Mesendoderm (in vitro differentiated cells): ENCODE data around the gene BMP7.

ENCODE experiments used
- DNase-seq: peaks from one replicate; pipeline ENCODE4 v3.0.0; 2013
- H2AK5ac ChIP-seq: 2 replicates; pipeline ENCODE4 v1.6.1; 2013; ENCODE audit warnings: low read length, inconsistent platforms
- H2BK120ac ChIP-seq: 2 replicates; pipeline ENCODE4 v1.6.1; 2013; ENCODE audit warnings: low read depth, mild to moderate bottlenecking, low read length, moderate library complexity, mixed read lengths
- H2BK15ac ChIP-seq: replicated peaks from 2 replicates; pipeline ENCODE4 v1.6.1; 2013; ENCODE audit warnings: low read depth, mild to moderate bottlenecking, moderate library complexity
- H2BK5ac ChIP-seq: 2 replicates; pipeline ENCODE4 v1.6.1; 2013; ENCODE audit warnings: low read length, inconsistent platforms
- H3K18ac ChIP-seq: 2 replicates; pipeline ENCODE4 v1.6.1; 2013; ENCODE audit warnings: mild to moderate bottlenecking, low read length, mixed read lengths
- H3K23ac ChIP-seq: one replicate; pipeline ENCODE4 v1.6.1; 2013; ENCODE audit warnings: low read length
- H3K27ac ChIP-seq: 2 replicates; pipeline ENCODE4 v1.5.1; 2013; ENCODE audit warnings: low read depth, mild to moderate bottlenecking, inconsistent platforms, low read length, moderate library complexity
- H3K27me3 ChIP-seq: 2 replicates; pipeline ENCODE4 v1.6.1; 2013; ENCODE audit warnings: low read length, control low read depth, mild to moderate bottlenecking, inconsistent platforms; ENCODE audit not compliant: insufficient read depth, poor library complexity
- H3K36me3 ChIP-seq: 2 replicates; pipeline ENCODE4 v1.6.1; 2013; ENCODE audit warnings: low read length, inconsistent platforms; ENCODE audit not compliant: control insufficient read depth, insufficient read depth
- H3K4ac ChIP-seq: one replicate; pipeline ENCODE4 v1.6.1; 2013; ENCODE audit warnings: low read depth, mild to moderate bottlenecking, low read length, moderate library complexity
- H3K4me1 ChIP-seq: 2 replicates; pipeline ENCODE4 v1.6.1; 2013; ENCODE audit warnings: low read depth, low read length, inconsistent platforms; ENCODE audit not compliant: control insufficient read depth
- H3K4me2 ChIP-seq: 2 replicates; pipeline ENCODE4 v1.6.1; 2013; ENCODE audit warnings: low read length
- H3K4me3 ChIP-seq: 2 replicates; pipeline ENCODE4 v1.5.1; 2013; ENCODE audit warnings: mild to moderate bottlenecking, low read length
- H3K56ac ChIP-seq: one replicate; pipeline ENCODE4 v1.6.1; 2013; ENCODE audit warnings: low read length
- H3K79me1 ChIP-seq: 2 replicates; pipeline ENCODE4 v1.6.1; 2013; ENCODE audit warnings: low read length, inconsistent platforms
- H3K79me2 ChIP-seq: 2 replicates; pipeline ENCODE4 v1.6.1; 2013; ENCODE audit warnings: mild to moderate bottlenecking, low read length; ENCODE audit not compliant: control insufficient read depth, insufficient read depth
- H3K9ac ChIP-seq: 2 replicates; pipeline ENCODE4 v1.6.1; 2013; ENCODE audit warnings: low read length, inconsistent platforms
- H4K5ac ChIP-seq: one replicate; pipeline ENCODE4 v1.6.1; 2013; ENCODE audit warnings: low read length
- H4K8ac ChIP-seq: one replicate; pipeline ENCODE4 v1.6.1; 2013; ENCODE audit warnings: low read depth, mild to moderate bottlenecking, control low read depth, low read length, moderate library complexity
- WGBS: extraction: QIAGEN DNeasy Blood & Tissue Kit; methylation state at CpG from one replicate; pipeline ENCODE4 v1.1.7; 2013; ENCODE audit warnings: low lambda C conversion rate, missing lambda C conversion rate; ENCODE audit not compliant: insufficient coverage; ENCODE audit errors: extremely low coverage; 5-methylcytosine and 5-hydroxymethylcytosine counted together

Gene BMP7

GRCh38 chr20:57312138-57312537, 45.7 kb upstream of the BMP7 start:
- WGBS: no CpG with 5 or more reads among the region's 6 CpGs
- no peak overlapping the region for H3K23ac ChIP-seq

GRCh38 chr20:57310821-57311514, 44.5 kb upstream of the BMP7 start:
- Histone ChIP-seq H2AK5ac (no peak overlapping the region), H3K4ac (no peak overlapping the region), H3K18ac (no peak overlapping the region), H3K79me1 (no peaks in the 10 kb centered on the region), H3K79me2 (no peaks in the 10 kb centered on the region), H2BK5ac (no peak overlapping the region), H4K8ac (no peak overlapping the region), H2BK120ac (no peak overlapping the region), H3K4me3 (no peak overlapping the region), H3K27ac (no peak overlapping the region), H2BK15ac (no peak overlapping the region), H3K27me3 (no peaks in the 10 kb centered on the region), H4K5ac (no peak overlapping the region), H3K23ac (no peak overlapping the region), H3K56ac (no peak overlapping the region), H3K36me3 (no peaks in the 10 kb centered on the region), H3K4me2 (no peak overlapping the region), H3K9ac (no peak overlapping the region), H3K4me1 (no peaks in the 10 kb centered on the region)
- no peak for DNase-seq
- no CpG with 5 or more reads among the region's 11 CpGs for WGBS

More at GRCh38 chr20:57312138-57312537, 45.7 kb upstream of the BMP7 start:
- Histone ChIP-seq H3K4me1 (no peaks in the 10 kb centered on the region), H3K27me3 (no peaks in the 10 kb centered on the region), H2BK15ac (no peak overlapping the region), H3K18ac (no peak overlapping the region), H3K4me3 (no peak overlapping the region), H3K79me2 (no peaks in the 10 kb centered on the region), H3K56ac (no peak overlapping the region), H3K79me1 (no peaks in the 10 kb centered on the region), H3K36me3 (no peaks in the 10 kb centered on the region), H4K5ac (no peak overlapping the region), H2BK120ac (no peak overlapping the region), H3K4ac (no peak overlapping the region), H2BK5ac (no peak overlapping the region), H2AK5ac (no peak overlapping the region), H4K8ac (no peak overlapping the region), H3K9ac (no peak overlapping the region), H3K27ac (no peak overlapping the region), H3K4me2 (no peak overlapping the region)
- no peak for DNase-seq

GRCh38 chr20:57309544-57310115, 43.2 kb upstream of the BMP7 start:
- H3K79me1 ChIP-seq: no peaks in the 10 kb centered on the region
- H3K9ac ChIP-seq: no peak overlapping the region
- H3K56ac ChIP-seq: no peak overlapping the region
- H3K23ac ChIP-seq: no peak overlapping the region
- no peaks in the 10 kb centered on the region for H3K79me2 ChIP-seq
- no peaks in the 10 kb centered on the region for H3K36me3 ChIP-seq
- no peaks in the 10 kb centered on the region for H3K27me3 ChIP-seq
- H2BK5ac ChIP-seq: no peak overlapping the region
- no peaks in the 10 kb centered on the region for H3K4me1 ChIP-seq
- no peak overlapping the region for H2BK15ac ChIP-seq
- H2AK5ac ChIP-seq: no peak overlapping the region
- no peak overlapping the region for H3K18ac ChIP-seq
- no peak overlapping the region for H3K4me2 ChIP-seq
- no CpG with 5 or more reads among the region's 9 CpGs for WGBS
- no peak for DNase-seq
- H3K4ac ChIP-seq: no peak overlapping the region
- no peak overlapping the region for H4K5ac ChIP-seq
- no peak overlapping the region for H3K27ac ChIP-seq
- H3K4me3 ChIP-seq: no peak overlapping the region
- H4K8ac ChIP-seq: no peak overlapping the region
- H2BK120ac ChIP-seq: no peak overlapping the region

GRCh38 chr20:57308451-57309271, 42.2 kb upstream of the BMP7 start:
- Histone ChIP-seq H3K36me3 (no peaks in the 10 kb centered on the region), H2BK15ac (no peak overlapping the region), H3K56ac (no peak overlapping the region), H3K27ac (no peak overlapping the region), H3K27me3 (no peaks in the 10 kb centered on the region), H3K4me2 (no peak overlapping the region), H3K79me1 (no peaks in the 10 kb centered on the region), H3K9ac (no peak overlapping the region), H2BK120ac (no peak overlapping the region), H3K4me1 (no peaks in the 10 kb centered on the region), H3K4ac (no peak overlapping the region), H4K8ac (no peak overlapping the region), H2BK5ac (no peak overlapping the region), H2AK5ac (no peak overlapping the region), H4K5ac (no peak overlapping the region), H3K79me2 (no peaks in the 10 kb centered on the region), H3K23ac (no peak overlapping the region), H3K18ac (no peak overlapping the region), H3K4me3 (no peak overlapping the region)
- WGBS: no CpG with 5 or more reads among the region's 13 CpGs
- DNase-seq: no peak

- H3K9ac ChIP-seq: no peak overlapping the region
- no peak overlapping the region for H3K23ac ChIP-seq
- H4K5ac ChIP-seq: no peak overlapping the region
- no peak overlapping the region for H3K18ac ChIP-seq
- H3K79me2 ChIP-seq: no peaks in the 10 kb centered on the region
- H3K56ac ChIP-seq: no peak overlapping the region
- no peak overlapping the region for H3K4me2 ChIP-seq
- no peak overlapping the region for H4K8ac ChIP-seq
- no peaks in the 10 kb centered on the region for H3K79me1 ChIP-seq
- H2AK5ac ChIP-seq: no peak overlapping the region
- no peak overlapping the region for H2BK120ac ChIP-seq
- WGBS: no CpG with 5 or more reads among the region's 5 CpGs
- no peak overlapping the region for H3K4me3 ChIP-seq
- H3K4ac ChIP-seq: no peak overlapping the region
- H3K4me1 ChIP-seq: no peaks in the 10 kb centered on the region
- no peak overlapping the region for H2BK5ac ChIP-seq
- no peak overlapping the region for H3K27ac ChIP-seq
- no peaks in the 10 kb centered on the region for H3K27me3 ChIP-seq
- H3K36me3 ChIP-seq: no peaks in the 10 kb centered on the region
- DNase-seq: no peak
- no peak overlapping the region for H2BK15ac ChIP-seq
These were observed 40.3 kb upstream of the BMP7 start for GRCh38 chr20:57306747-57307146.
